Brain microvascular endothelial cell (primary cell): ENCODE measurements around the gene PMAIP1.

Source experiments
- DNase-seq: peaks from one replicate; pipeline ENCODE4 v3.0.0-alpha.2; 2020
- H3K27ac ChIP-seq: fragments of 250-450 bp; sonication (Bioruptor Pico); 2 replicates; pipeline ENCODE4 v1.5.1; 2020; ENCODE audit warnings: mild to moderate bottlenecking, moderate library complexity
- H3K27me3 ChIP-seq: fragments of 250-450 bp; sonication (Bioruptor Pico); replicated peaks from 2 replicates; pipeline ENCODE4 v1.5.1; 2020; ENCODE audit warnings: mild to moderate bottlenecking
- H3K36me3 ChIP-seq: fragments of 250-450 bp; sonication (Bioruptor Pico); replicated peaks from 2 replicates; pipeline ENCODE4 v1.5.1; 2020; ENCODE audit warnings: mild to moderate bottlenecking
- H3K4me3 ChIP-seq: 2 replicates; pipeline ENCODE4 v1.5.1; 2011; ENCODE audit warnings: low read depth, mild to moderate bottlenecking, control low read depth, low read length, moderate library complexity
- in situ Hi-C: cut with HindIII; loops from 2 replicates; pipeline ENCODE4 v1.10.0; 2017; ENCODE audit warnings: low sequenced_read_pairs, low pct_ligation_motif_present
- TF ChIP-seq, protein P1 (sequence below): IDR thresholded peaks from 2 replicates; pipeline ENCODE4 v1.5.1; 2011; ENCODE audit warnings: low read depth, mild to moderate bottlenecking, moderate library complexity, low read length, control low read depth, inconsistent platforms; ENCODE audit errors: missing control alignments

PMAIP1 gene

GRCh38 chr18:59932401-59932800, 32.6 kb downstream of the PMAIP1 start:
- Histone ChIP-seq H3K27me3 (no peaks in the 10 kb centered on the region), H3K27ac (no peak overlapping the region), H3K4me3 (no peak overlapping the region), H3K36me3 (no peaks in the 10 kb centered on the region)
- in situ Hi-C loops, result no loop called here
- DNase-seq, result no peak
- TF ChIP-seq, protein P1, sequence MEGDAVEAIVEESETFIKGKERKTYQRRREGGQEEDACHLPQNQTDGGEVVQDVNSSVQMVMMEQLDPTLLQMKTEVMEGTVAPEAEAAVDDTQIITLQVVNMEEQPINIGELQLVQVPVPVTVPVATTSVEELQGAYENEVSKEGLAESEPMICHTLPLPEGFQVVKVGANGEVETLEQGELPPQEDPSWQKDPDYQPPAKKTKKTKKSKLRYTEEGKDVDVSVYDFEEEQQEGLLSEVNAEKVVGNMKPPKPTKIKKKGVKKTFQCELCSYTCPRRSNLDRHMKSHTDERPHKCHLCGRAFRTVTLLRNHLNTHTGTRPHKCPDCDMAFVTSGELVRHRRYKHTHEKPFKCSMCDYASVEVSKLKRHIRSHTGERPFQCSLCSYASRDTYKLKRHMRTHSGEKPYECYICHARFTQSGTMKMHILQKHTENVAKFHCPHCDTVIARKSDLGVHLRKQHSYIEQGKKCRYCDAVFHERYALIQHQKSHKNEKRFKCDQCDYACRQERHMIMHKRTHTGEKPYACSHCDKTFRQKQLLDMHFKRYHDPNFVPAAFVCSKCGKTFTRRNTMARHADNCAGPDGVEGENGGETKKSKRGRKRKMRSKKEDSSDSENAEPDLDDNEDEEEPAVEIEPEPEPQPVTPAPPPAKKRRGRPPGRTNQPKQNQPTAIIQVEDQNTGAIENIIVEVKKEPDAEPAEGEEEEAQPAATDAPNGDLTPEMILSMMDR, result no peak

DNA sequence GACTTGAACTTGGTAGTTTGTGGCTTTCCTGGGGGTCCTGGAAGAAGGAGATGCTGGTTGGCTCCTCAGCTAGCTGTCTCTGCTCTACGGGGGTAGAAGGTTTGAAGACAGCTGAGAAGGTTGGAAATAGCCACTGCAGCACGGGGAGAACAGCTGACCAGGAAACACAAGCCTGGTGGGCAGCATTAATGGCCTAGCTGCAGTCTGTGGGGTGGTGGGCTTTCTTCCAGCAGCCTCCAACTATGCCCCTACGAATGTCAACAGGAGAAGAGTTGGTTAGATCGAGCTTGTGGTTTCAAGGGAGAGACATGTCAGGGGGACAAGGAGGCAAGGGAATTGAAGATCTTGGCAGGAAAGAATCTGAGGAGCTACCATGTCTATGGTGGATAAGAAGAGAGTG, 38.9 kb downstream of the PMAIP1 start:
- Histone ChIP-seq H3K4me3 (no peak overlapping the region), H3K36me3 (no peaks in the 10 kb centered on the region), H3K27me3 (no peaks in the 10 kb centered on the region), H3K27ac (no peak overlapping the region)
- TF ChIP-seq, protein P1, result no peak
- in situ Hi-C loops, result no loop called here
- DNase-seq, result no peak

- H3K4me3 ChIP-seq, result no peak overlapping the region
- no peaks in the 10 kb centered on the region for H3K27me3 ChIP-seq
- TF ChIP-seq, protein P1, result no peak
- in situ Hi-C loops, result no loop called here
- H3K36me3 ChIP-seq, result no peaks in the 10 kb centered on the region
- DNase-seq, result no peak
- H3K27ac ChIP-seq, result no peak overlapping the region
These were observed 39.3 kb downstream of the PMAIP1 start for GRCh38 chr18:59939127-59939526.

DNA sequence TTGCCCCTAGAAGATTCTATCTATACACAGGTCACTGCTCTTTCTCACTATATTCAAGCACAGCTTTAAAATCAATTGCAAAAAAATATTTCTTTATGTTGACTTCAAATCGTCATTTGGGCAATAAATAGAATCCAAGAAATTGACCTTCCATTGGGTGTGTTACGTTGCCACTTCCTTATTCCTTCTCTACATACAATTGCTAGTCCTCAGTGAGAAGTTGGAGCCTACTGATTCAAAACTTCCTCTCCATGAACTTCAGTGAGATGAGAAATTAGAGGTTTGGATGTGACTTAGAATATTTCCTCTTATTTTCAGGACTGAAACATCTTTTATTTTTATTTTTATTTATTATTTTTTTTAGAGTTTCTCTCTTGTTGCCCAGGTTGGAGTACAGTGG, 40.3 kb downstream of the PMAIP1 start:
- in situ Hi-C loops, result no loop called here
- Histone ChIP-seq H3K4me3 (no peak overlapping the region), H3K27me3 (no peaks in the 10 kb centered on the region), H3K27ac (no peak overlapping the region), H3K36me3 (no peaks in the 10 kb centered on the region)
- DNase-seq, result no peak
- TF ChIP-seq, protein P1, result no peak

DNA sequence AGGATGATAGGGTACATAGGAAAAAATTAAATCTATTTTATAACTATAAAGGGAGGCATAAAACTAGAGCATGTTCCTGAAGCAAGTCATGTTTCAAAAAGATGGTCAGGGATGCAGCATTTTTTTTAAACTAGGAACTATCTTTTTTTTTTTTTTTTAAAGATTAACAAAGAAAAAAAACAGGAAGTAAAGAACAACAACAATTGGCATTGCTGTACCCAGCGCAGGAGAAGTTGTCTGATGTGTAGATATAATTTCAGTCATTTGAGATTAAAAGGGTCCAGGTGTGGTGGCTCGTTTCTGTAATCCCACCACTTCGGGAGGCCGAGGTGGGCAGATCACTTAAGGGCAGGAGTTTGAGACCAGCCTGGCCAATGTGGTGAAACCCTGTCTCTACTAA, 41.5 kb downstream of the PMAIP1 start:
- no peak overlapping the region for H3K27ac ChIP-seq
- TF ChIP-seq, protein P1, result no peak
- no peak overlapping the region for H3K4me3 ChIP-seq
- no peaks in the 10 kb centered on the region for H3K27me3 ChIP-seq
- H3K36me3 ChIP-seq, result no peaks in the 10 kb centered on the region
- in situ Hi-C loops, result no loop called here
- no peak for DNase-seq

- Histone ChIP-seq H3K4me3 (no peak overlapping the region), H3K27me3 (no peaks in the 10 kb centered on the region), H3K36me3 (no peaks in the 10 kb centered on the region), H3K27ac (no peak overlapping the region)
- DNase-seq, result no peak
- TF ChIP-seq, protein P1, result no peak
- in situ Hi-C loops, result no loop called here
These were observed 42.8 kb downstream of the PMAIP1 start for GRCh38 chr18:59942601-59943000.
